Measurements from ENCODE around the gene KIF5C.

Gene KIF5C

GRCh38 chr2:148981324-148981723 is 106.3 kb downstream of the KIF5C start:
- no peak for ATAC-seq
- TF ChIP-seq TSHZ2 (CRISPR knock-in tag; IDR thresholded peaks at IDR 0.05), result no peak
- TF ChIP-seq CSDC2 (CRISPR knock-in tag; IDR thresholded peaks at IDR 0.05), result no peak
- TF ChIP-seq PPARA (CRISPR knock-in tag; IDR thresholded peaks at IDR 0.05; ENCODE audit: borderline replicate concordance), result no peak
- no peak for TF ChIP-seq POU6F1 (CRISPR knock-in tag; IDR thresholded peaks at IDR 0.05; ENCODE audit: borderline replicate concordance, low read depth)
- TF ChIP-seq ZNF70 (CRISPR knock-in tag; IDR thresholded peaks at IDR 0.05), result no peak
- TF ChIP-seq ISL1 (CRISPR knock-in tag; IDR thresholded peaks at IDR 0.05), result no peak
- TF ChIP-seq CREB5 (CRISPR knock-in tag; IDR thresholded peaks at IDR 0.05; ENCODE audit: low read depth), result no peak
- TF ChIP-seq PATZ1 (CRISPR knock-in tag; IDR thresholded peaks at IDR 0.05; ENCODE audit: borderline replicate concordance), result no peak
- TF ChIP-seq SNAI2 (CRISPR knock-in tag; IDR thresholded peaks at IDR 0.05), result no peak
- TF ChIP-seq ZC3H10 (CRISPR knock-in tag; IDR thresholded peaks at IDR 0.05), result no peak
- no peak for TF ChIP-seq OSR1 (CRISPR knock-in tag; IDR thresholded peaks at IDR 0.05)
- TF ChIP-seq GLIS3 (CRISPR knock-in tag; IDR thresholded peaks at IDR 0.05), result no peak
- no peak for TF ChIP-seq ESRRG (CRISPR knock-in tag; IDR thresholded peaks at IDR 0.05)

- no peak for TF ChIP-seq ARNTL (CRISPR knock-in tag; IDR thresholded peaks at IDR 0.05; ENCODE audit: borderline replicate concordance, low read depth)
- TF ChIP-seq GLIS3 (CRISPR knock-in tag; IDR thresholded peaks at IDR 0.05), result no peak
- TF ChIP-seq ISL1 (CRISPR knock-in tag; IDR thresholded peaks at IDR 0.05), result no peak
- no peak for TF ChIP-seq ZFP3 (CRISPR knock-in tag; IDR thresholded peaks at IDR 0.05)
- no peak for TF ChIP-seq BACH2 (CRISPR knock-in tag; IDR thresholded peaks at IDR 0.05; ENCODE audit: borderline replicate concordance)
- TF ChIP-seq CSDC2 (CRISPR knock-in tag; IDR thresholded peaks at IDR 0.05), result no peak
- ATAC-seq, result no peak
Measured at GRCh38 chr2:148981781-148982180, 106.8 kb downstream of the KIF5C start.

- TF ChIP-seq GLIS3 (CRISPR knock-in tag; IDR thresholded peaks at IDR 0.05) (no peak), BACH2 (CRISPR knock-in tag; IDR thresholded peaks at IDR 0.05; ENCODE audit: borderline replicate concordance) (no peak)
- ATAC-seq, result no peak
Measured at GRCh38 chr2:148982282-148982681, 107.3 kb downstream of the KIF5C start.

- no peak for TF ChIP-seq ISL1 (CRISPR knock-in tag; IDR thresholded peaks at IDR 0.05)
- no peak for TF ChIP-seq RARB (CRISPR knock-in tag; IDR thresholded peaks at IDR 0.05)
- no peak for TF ChIP-seq ARNTL (CRISPR knock-in tag; IDR thresholded peaks at IDR 0.05; ENCODE audit: borderline replicate concordance, low read depth)
- no peak for TF ChIP-seq ZNF70 (CRISPR knock-in tag; IDR thresholded peaks at IDR 0.05)
- no peak for TF ChIP-seq BACH2 (CRISPR knock-in tag; IDR thresholded peaks at IDR 0.05; ENCODE audit: borderline replicate concordance)
- no peak for TF ChIP-seq TCF4 (CRISPR knock-in tag; IDR thresholded peaks at IDR 0.05; ENCODE audit: borderline replicate concordance)
- no peak for TF ChIP-seq ESRRG (CRISPR knock-in tag; IDR thresholded peaks at IDR 0.05)
- no peak for TF ChIP-seq POU6F1 (CRISPR knock-in tag; IDR thresholded peaks at IDR 0.05; ENCODE audit: borderline replicate concordance, low read depth)
- TF ChIP-seq CREB5 (CRISPR knock-in tag; IDR thresholded peaks at IDR 0.05; ENCODE audit: low read depth), result no peak
- ATAC-seq, result no peak
Measured at GRCh38 chr2:148983896-148984295, 108.9 kb downstream of the KIF5C start.

Measured in SK-N-SH treated with all-trans-retinoic acid at 6 μM for 48 hours (cell line).